ENCODE measurements around the gene TRIM8. TPM values are rescaled to one million over a fixed set of nuclear protein-coding genes. Genes with fewer than 3 reads are reported as not detected.

Gene TRIM8
- total and polyA plus RNA-seq, 2 of the 4 experiments (the other 2 are of a cell fraction): 25.5 to 126 TPM

GRCh38 chr10:102627291-102627735 lies 17.0 kb upstream of the TRIM8 start:
- no peak for DNase-seq
- intact Hi-C loops (cut with micrococcal nuclease): no loop called here
- dilution Hi-C loops (cut with HindIII; ENCODE audit: low sequenced_read_pairs, unreplicated experiment): no loop called here

More at GRCh38 chr10:102627291-102627735, 17.0 kb upstream of the TRIM8 start:
- Histone ChIP-seq H3K18ac (ENCODE audit: low read depth, low read length) (peak overlapping the region; percentile 95), H3K27ac (ENCODE audit: insufficient read depth, low read length) (peak overlapping the region; percentile 98), H2BK20ac (ENCODE audit: low read depth, low read length) (peak overlapping the region; percentile 65), H3K9me3 (ENCODE audit: control insufficient read depth, insufficient read depth, low read length) (no peaks in the 10 kb centered on the region), H3K14ac (replicated peaks; ENCODE audit: low read depth, low read length) (peak overlapping the region; percentile 99), H3K4me3 (ENCODE audit: insufficient read depth, low read depth, low read length) (no peak overlapping the region), H2AFZ (replicated peaks; ENCODE audit: low read length, poor library complexity) (peak overlapping the region; percentile 87), H3K27me3 (ENCODE audit: control insufficient read depth, insufficient read depth, low read length) (no peaks in the 10 kb centered on the region), H4K91ac (ENCODE audit: insufficient read depth, low read depth, low read length) (peak overlapping the region; percentile 100), H3K4me2 (ENCODE audit: low read depth, low read length) (0 out of 2 replicates have a peak overlapping the region, but pooled peaks have one; percentile 4), H2BK5ac (ENCODE audit: low read depth, low read length, poor library complexity, severe bottlenecking) (peak overlapping the region; percentile 100), H3K4ac (ENCODE audit: low read depth, low read length) (peak overlapping the region; percentile 98), H4K5ac (ENCODE audit: low read depth, low read length) (peak overlapping the region; percentile 97), H3K9ac (ENCODE audit: low read depth, low read length) (peak overlapping the region; percentile 58), H3K23ac (ENCODE audit: low read depth, low read length) (peak overlapping the region; percentile 89), H2AK5ac (ENCODE audit: low read depth, low read length) (peak overlapping the region; percentile 99), H3K56ac (ENCODE audit: extremely low read depth, insufficient read depth, low read length) (peak overlapping the region; percentile 93), H4K8ac (ENCODE audit: low read depth in 2 of 2, low read length in 2 of 2) (peak overlapping the region; percentile 97 to 100), H4K20me1 (ENCODE audit: insufficient read depth, low read length) (no peaks in the 10 kb centered on the region), H3K36me3 (ENCODE audit: control insufficient read depth, insufficient read depth, low read length) (peaks cover 4% of the 10 kb centered on the region; the same call in 1 of the 2 replicates), H2BK15ac (ENCODE audit: low read depth, low read length) (peak overlapping the region; percentile 99; the same call in 2 of the 3 replicates), H2BK120ac (ENCODE audit: low read depth, low read length) (peak overlapping the region; percentile 99), H3K79me1 (ENCODE audit: low read depth in 1 of 2, low read length in 2 of 2) (peaks cover 29 to 64% of the 10 kb centered on the region in 2 experiments), H3K4me1 (ENCODE audit: control insufficient read depth, insufficient read depth, low read length) (peaks cover 55% of the 10 kb centered on the region), H3K9me1 (ENCODE audit: insufficient read depth, low read length) (peaks cover 49% of the 10 kb centered on the region), H2AK9ac (replicated peaks; ENCODE audit: low read depth, low read length, poor library complexity) (peak overlapping the region; percentile 99)
- in situ Hi-C loops (cut with MboI; ENCODE audit: low sequenced_read_pairs): no loop called here
- no TSS peak for BruUV-seq (replicated peaks)
- WGBS, 2 experiments (ENCODE audit: extremely low coverage in 2 of 2, insufficient read length in 1 of 2): 31% methylated on average over 2 of the region's 12 CpGs; no CpG with 5 or more reads in 1 of the 2 experiments
- no peak for ATAC-seq (ENCODE audit: low read depth)
- ChIA-PET POLR2A (ENCODE audit: unreplicated experiment) (interaction anchor here (1.0 kb wide), 1 partner anchor 15 kb away, joined by 3 read pairs; no protein-coding TSS in a partner anchor), CTCF (interaction anchor here (0.8 kb wide), 1 partner anchor 123 kb away, joined by 5 read pairs; the partner anchor contains the start of gene SUFU)
- TF ChIP-seq CTCF (conservative IDR thresholded peaks at IDR 0.05; ENCODE audit: low read depth, low read length): no peak
- TF ChIP-seq NFE2L2 (IDR thresholded peaks at IDR 0.05; ENCODE audit: low read depth, low read length): no peak
- no peak for TF ChIP-seq CEBPB (IDR thresholded peaks at IDR 0.05; ENCODE audit: low read depth, low read length)
- peak; percentile 23; the same call in 1 of the 2 replicates for TF ChIP-seq RFX5 (IDR thresholded peaks at IDR 0.05; ENCODE audit: low read depth, low read length)
